GM13977 (cell line): ENCODE results near the gene MAP3K7.

Experiments
- DNase-seq: peaks from one replicate; pipeline ENCODE4 v3.0.0; 2012; ENCODE audit warnings: low spot score
- CTCF ChIP-seq: IDR thresholded peaks from 2 replicates; pipeline ENCODE4 v1.5.1; 2012; ENCODE audit warnings: mild to moderate bottlenecking, control low read depth; ENCODE audit not compliant: insufficient read depth; ENCODE audit errors: extremely low read depth, missing control alignments
- in situ Hi-C: fragments of 300-500 bp; cut with MboI; formaldehyde crosslinking; loops from one replicate; pipeline ENCODE4 v1.12.0; 2022; ENCODE audit warnings: low sequenced_read_pairs, low pct_unique_long_range_greater_than_20kb, mixed read lengths, inconsistent platforms; ENCODE audit not compliant: unreplicated experiment

Gene MAP3K7

GRCh38 chr6:90544741-90545140 is 42.1 kb downstream of the MAP3K7 start:
- DNase-seq: no peak
- in situ Hi-C loops: no loop called here
- no peak for TF ChIP-seq CTCF

GRCh38 chr6:90544081-90544480 is 42.8 kb downstream of the MAP3K7 start:
- no peak for DNase-seq
- in situ Hi-C loops: no loop called here
- no peak for TF ChIP-seq CTCF

- no peak for TF ChIP-seq CTCF
- no peak for DNase-seq
- in situ Hi-C loops: no loop called here
Observed at GRCh38 chr6:90541221-90541620, 45.7 kb downstream of the MAP3K7 start.

GRCh38 chr6:90538278-90539046 is 48.4 kb downstream of the MAP3K7 start:
- TF ChIP-seq CTCF: no peak
- in situ Hi-C loops: no loop called here
- DNase-seq: no peak

GRCh38 chr6:90537723-90538258 is 49.1 kb downstream of the MAP3K7 start:
- TF ChIP-seq CTCF: no peak
- no peak for DNase-seq
- in situ Hi-C loops: no loop called here

- no peak for TF ChIP-seq CTCF
- in situ Hi-C loops: no loop called here
- no peak for DNase-seq
Observed at GRCh38 chr6:90537027-90537426, 49.8 kb downstream of the MAP3K7 start.
